ENCODE measurements around the gene ANKRD11. TPM values are rescaled to one million over a fixed set of nuclear protein-coding genes. Genes with fewer than 3 reads are reported as not detected.
A peak's percentile ranks its signal among the peaks of the same experiment; 100 is the strongest.

The ANKRD11 gene
- total RNA-seq, 1 donor from 2014 or later, result 133 TPM

GRCh38 chr16:89375021-89375420, 115.3 kb downstream of the ANKRD11 start:
- Histone ChIP-seq H3K27me3 (ENCODE audit: control insufficient read depth, insufficient read depth, low read length) (no peaks in the 10 kb centered on the region), H3K36me3 (ENCODE audit: control insufficient read depth, insufficient read depth, low read length) (no peaks in the 10 kb centered on the region), H3K4me3 (ENCODE audit: low read depth, low read length) (no peak overlapping the region)
- DNase-seq (ENCODE audit: low read depth), result no peak
- TF ChIP-seq CTCF (IDR thresholded peaks at IDR 0.05; ENCODE audit: insufficient read depth, low read length, poor library complexity, severe bottlenecking), result no peak

- Histone ChIP-seq H3K36me3 (ENCODE audit: control insufficient read depth, insufficient read depth, low read length) (no peaks in the 10 kb centered on the region), H3K27me3 (ENCODE audit: control insufficient read depth, insufficient read depth, low read length) (no peaks in the 10 kb centered on the region), H3K4me3 (ENCODE audit: low read depth, low read length) (no peak overlapping the region)
- TF ChIP-seq CTCF (IDR thresholded peaks at IDR 0.05; ENCODE audit: insufficient read depth, low read length, poor library complexity, severe bottlenecking), result peak; percentile 25
- DNase-seq (ENCODE audit: low read depth), result no peak
Observed at GRCh38 chr16:89374393-89374960, 115.9 kb downstream of the ANKRD11 start.

- no peak for TF ChIP-seq CTCF (IDR thresholded peaks at IDR 0.05; ENCODE audit: insufficient read depth, low read length, poor library complexity, severe bottlenecking)
- no peaks in the 10 kb centered on the region for H3K27me3 ChIP-seq (ENCODE audit: control insufficient read depth, insufficient read depth, low read length)
- peak; percentile 69 for DNase-seq (ENCODE audit: low read depth)
- H3K4me3 ChIP-seq (ENCODE audit: low read depth, low read length), result no peak overlapping the region
- no peaks in the 10 kb centered on the region for H3K36me3 ChIP-seq (ENCODE audit: control insufficient read depth, insufficient read depth, low read length)
Observed at GRCh38 chr16:89373355-89374110, 116.8 kb downstream of the ANKRD11 start.

GRCh38 chr16:89371968-89372634, 118.3 kb downstream of the ANKRD11 start:
- Histone ChIP-seq H3K27me3 (ENCODE audit: control insufficient read depth, insufficient read depth, low read length) (no peaks in the 10 kb centered on the region), H3K36me3 (ENCODE audit: control insufficient read depth, insufficient read depth, low read length) (no peaks in the 10 kb centered on the region), H3K4me3 (ENCODE audit: low read depth, low read length) (no peak overlapping the region)
- TF ChIP-seq CTCF (IDR thresholded peaks at IDR 0.05; ENCODE audit: insufficient read depth, low read length, poor library complexity, severe bottlenecking), result no peak
- DNase-seq (ENCODE audit: low read depth), result no peak

- DNase-seq (ENCODE audit: low read depth), result no peak
- Histone ChIP-seq H3K36me3 (ENCODE audit: control insufficient read depth, insufficient read depth, low read length) (no peaks in the 10 kb centered on the region), H3K4me3 (ENCODE audit: low read depth, low read length) (no peak overlapping the region), H3K27me3 (ENCODE audit: control insufficient read depth, insufficient read depth, low read length) (no peaks in the 10 kb centered on the region)
- no peak for TF ChIP-seq CTCF (IDR thresholded peaks at IDR 0.05; ENCODE audit: insufficient read depth, low read length, poor library complexity, severe bottlenecking)
Observed at GRCh38 chr16:89371386-89371785, 119.0 kb downstream of the ANKRD11 start.

Measured in kidney epithelial cell (primary cell).